IMR-90 (cell line): ENCODE data around the gene LCN2. TPM values are rescaled to one million over a fixed set of nuclear protein-coding genes. Genes with fewer than 3 reads are reported as not detected.

Experiments
- ATAC-seq: fragments of 200-7000 bp; cut with Tn5 transposase; 2 replicates; pipeline ENCODE4 v1.9.1; 2020; ENCODE audit warnings: low read depth, mild to moderate bottlenecking, moderate library complexity
- BruUV-seq: library from RNA; stranded (reverse); fragments of 400-500 nt; replicated peaks from 2 replicates; lab custom pipeline; 2021; lab: Mats Ljungman, UMichigan
- CTCF ChIA-PET: fragments of 300-600 bp; formaldehyde crosslinking; extraction: SDS; loops from one replicate; lab custom pipeline; 2021; ENCODE audit warnings: antibody characterized with exemption; lab: Yijun Ruan, JAX
- POLR2A ChIA-PET: fragments of 300-600 bp; sonication (Branson Sonifier 250); formaldehyde crosslinking; loops from one replicate; lab custom pipeline; 2022; ENCODE audit warnings: antibody characterized with exemption; ENCODE audit not compliant: unreplicated experiment; lab: Charles Lee
- DNase-seq: peaks from one replicate; pipeline ENCODE4 v3.0.0; 2013
- H2AFZ ChIP-seq: replicated peaks from 2 replicates; pipeline ENCODE3; 2013; ENCODE audit warnings: low read length, mild to moderate bottlenecking; ENCODE audit not compliant: poor library complexity
- H2AK5ac ChIP-seq: 2 replicates; pipeline ENCODE4 v1.6.1; 2013; ENCODE audit warnings: low read depth, low read length, inconsistent platforms
- H2AK9ac ChIP-seq: replicated peaks from 2 replicates; pipeline ENCODE3; 2013; ENCODE audit warnings: mild to moderate bottlenecking, low read depth, low read length, moderate library complexity; ENCODE audit not compliant: poor library complexity
- H2BK120ac ChIP-seq: 2 replicates; pipeline ENCODE4 v1.6.1; 2013; ENCODE audit warnings: low read depth, low read length, inconsistent platforms
- H2BK15ac ChIP-seq: 3 replicates; pipeline ENCODE4 v1.6.1; 2013; ENCODE audit warnings: low read depth, low read length, inconsistent platforms
- H2BK20ac ChIP-seq: 2 replicates; pipeline ENCODE4 v1.6.1; 2013; ENCODE audit warnings: low read depth, mild to moderate bottlenecking, inconsistent platforms, low read length, moderate library complexity
- H2BK5ac ChIP-seq: 2 replicates; pipeline ENCODE4 v1.6.1; 2013; ENCODE audit warnings: mild to moderate bottlenecking, low read depth, low read length, inconsistent platforms; ENCODE audit not compliant: poor library complexity, severe bottlenecking
- H3K14ac ChIP-seq: replicated peaks from 2 replicates; pipeline ENCODE4 v1.6.1; 2013; ENCODE audit warnings: low read depth, low read length, inconsistent platforms
- H3K18ac ChIP-seq: 2 replicates; pipeline ENCODE4 v1.6.1; 2013; ENCODE audit warnings: low read depth, low read length, control low read depth
- H3K23ac ChIP-seq: 2 replicates; pipeline ENCODE4 v1.6.1; 2013; ENCODE audit warnings: low read depth, low read length, inconsistent platforms
- H3K27ac ChIP-seq: 2 replicates; pipeline ENCODE4 v1.5.1; 2013; ENCODE audit warnings: mild to moderate bottlenecking, control low read depth, low read length; ENCODE audit not compliant: insufficient read depth
- H3K27me3 ChIP-seq: 2 replicates; pipeline ENCODE4 v1.6.1; 2013; ENCODE audit warnings: low read length; ENCODE audit not compliant: control insufficient read depth, insufficient read depth
- H3K36me3 ChIP-seq: 2 replicates; pipeline ENCODE4 v1.6.1; 2013; ENCODE audit warnings: low read length, mixed read lengths; ENCODE audit not compliant: control insufficient read depth, insufficient read depth
- H3K4ac ChIP-seq: 2 replicates; pipeline ENCODE4 v1.6.1; 2013; ENCODE audit warnings: low read depth, low read length, inconsistent platforms
- H3K4me1 ChIP-seq: 2 replicates; pipeline ENCODE4 v1.6.1; 2013; ENCODE audit warnings: low read length, mixed read lengths; ENCODE audit not compliant: control insufficient read depth, insufficient read depth
- H3K4me2 ChIP-seq: 2 replicates; pipeline ENCODE4 v1.6.1; 2013; ENCODE audit warnings: low read depth, mild to moderate bottlenecking, control low read depth, low read length, moderate library complexity
- H3K4me3 ChIP-seq: 2 replicates; pipeline ENCODE4 v1.5.1; 2013; ENCODE audit warnings: low read depth, mild to moderate bottlenecking, control low read depth, low read length, moderate library complexity; ENCODE audit not compliant: insufficient read depth
- H3K56ac ChIP-seq: 2 replicates; pipeline ENCODE4 v1.6.1; 2013; ENCODE audit warnings: low read length, inconsistent platforms; ENCODE audit not compliant: insufficient read depth; ENCODE audit errors: extremely low read depth
- H3K79me1 ChIP-seq, 2 experiments: 2 replicates each; pipeline ENCODE4 v1.6.1; 2013; ENCODE audit warnings: low read length in 2 of 2, inconsistent platforms in 1 of 2, low read depth in 1 of 2
- H3K9ac ChIP-seq: 2 replicates; pipeline ENCODE4 v1.6.1; 2013; ENCODE audit warnings: low read depth, low read length, control low read depth
- H3K9me1 ChIP-seq: 2 replicates; pipeline ENCODE4 v1.6.1; 2013; ENCODE audit warnings: low read length, inconsistent platforms; ENCODE audit not compliant: insufficient read depth
- H3K9me3 ChIP-seq: 2 replicates; pipeline ENCODE4 v1.6.1; 2013; ENCODE audit warnings: low read length; ENCODE audit not compliant: control insufficient read depth, insufficient read depth
- H4K20me1 ChIP-seq: 2 replicates; pipeline ENCODE4 v1.6.1; 2013; ENCODE audit warnings: low read length, inconsistent platforms; ENCODE audit not compliant: insufficient read depth
- H4K5ac ChIP-seq: 2 replicates; pipeline ENCODE4 v1.6.1; 2013; ENCODE audit warnings: mild to moderate bottlenecking, low read depth, low read length, control low read depth
- H4K8ac ChIP-seq, 2 experiments: 2 replicates each; pipeline ENCODE4 v1.6.1; 2013; ENCODE audit warnings: low read depth in 2 of 2, low read length in 2 of 2, control low read depth in 1 of 2, inconsistent platforms in 1 of 2
- H4K91ac ChIP-seq: 2 replicates; pipeline ENCODE4 v1.6.1; 2013; ENCODE audit warnings: low read depth, low read length, inconsistent platforms; ENCODE audit not compliant: insufficient read depth
- BHLHE40 ChIP-seq: fragments of 150-350 bp; IDR thresholded peaks from 2 replicates; pipeline ENCODE4 v1.6.1; 2016; ENCODE audit warnings: mild to moderate bottlenecking, low read depth, low read length
- CEBPB ChIP-seq: IDR thresholded peaks from 2 replicates; pipeline ENCODE4 v1.6.1; 2012; ENCODE audit warnings: low read depth, low read length, improper control_type of control experiment
- CHD1 ChIP-seq: IDR thresholded peaks from 2 replicates; pipeline ENCODE4 v1.6.1; 2012; ENCODE audit warnings: low read depth, low read length, improper control_type of control experiment
- CTCF ChIP-seq: conservative IDR thresholded peaks from 2 replicates; pipeline ENCODE4 v1.5.1; 2012; ENCODE audit warnings: mild to moderate bottlenecking, low read depth, low read length, improper control_type of control experiment
- ELK1 ChIP-seq: fragments of 150-350 bp; IDR thresholded peaks from 2 replicates; pipeline ENCODE4 v1.6.1; 2016; ENCODE audit warnings: low read depth, mild to moderate bottlenecking, low read length, moderate library complexity, borderline replicate concordance
- FOS ChIP-seq: fragments of 150-350 bp; IDR thresholded peaks from 2 replicates; pipeline ENCODE4 v1.6.1; 2016; ENCODE audit warnings: low read depth, low read length
- MAFK ChIP-seq: IDR thresholded peaks from 2 replicates; pipeline ENCODE4 v1.6.1; 2012; ENCODE audit warnings: low read depth, low read length, improper control_type of control experiment
- MXI1 ChIP-seq: IDR thresholded peaks from 2 replicates; pipeline ENCODE4 v1.6.1; 2012; ENCODE audit warnings: low read depth, mild to moderate bottlenecking, low read length, moderate library complexity, borderline replicate concordance
- NFE2L2 ChIP-seq: fragments of 150-350 bp; IDR thresholded peaks from 2 replicates; pipeline ENCODE4 v1.6.1; 2016; ENCODE audit warnings: low read depth, mild to moderate bottlenecking, low read length
- POLR2A ChIP-seq: IDR thresholded peaks from 2 replicates; pipeline ENCODE4 v1.6.1; 2012; ENCODE audit warnings: mild to moderate bottlenecking, low read depth, low read length
- RAD21 ChIP-seq: IDR thresholded peaks from 2 replicates; pipeline ENCODE4 v1.6.1; 2012; ENCODE audit warnings: low read length, improper control_type of control experiment
- RCOR1 ChIP-seq: IDR thresholded peaks from 2 replicates; pipeline ENCODE4 v1.6.1; 2012; ENCODE audit warnings: mild to moderate bottlenecking, low read length, improper control_type of control experiment; ENCODE audit not compliant: insufficient replicate concordance
- RFX5 ChIP-seq: IDR thresholded peaks from 2 replicates; pipeline ENCODE4 v1.8.0; 2012; ENCODE audit warnings: low read depth, mild to moderate bottlenecking, low read length, moderate library complexity
- SMC3 ChIP-seq: fragments of 150-350 bp; IDR thresholded peaks from 2 replicates; pipeline ENCODE4 v1.6.1; 2016; ENCODE audit warnings: low read depth, mild to moderate bottlenecking, antibody characterized with exemption, low read length, moderate library complexity
- USF2 ChIP-seq: fragments of 150-350 bp; IDR thresholded peaks from 2 replicates; pipeline ENCODE4 v1.6.1; 2017; ENCODE audit warnings: mild to moderate bottlenecking, antibody characterized with exemption, low read length, low read depth
- WGBS, 2 experiments: methylation state at CpG; one replicate each; pipeline versions ENCODE4 v1.1.5 to v1.1.7; 2013; ENCODE audit warnings: missing lambda C conversion rate in 2 of 2; ENCODE audit not compliant: insufficient read length in 1 of 2; ENCODE audit errors: extremely low coverage in 2 of 2; 5-methylcytosine and 5-hydroxymethylcytosine counted together
- dilution Hi-C: fragments of 300-500 bp; cut with HindIII; formaldehyde crosslinking; loops from one replicate; pipeline ENCODE4 v1.14.3; 2018; ENCODE audit warnings: low sequenced_read_pairs; ENCODE audit not compliant: unreplicated experiment
- in situ Hi-C: fragments of 300-500 bp; cut with MboI; formaldehyde crosslinking; loops from 3 replicates; pipeline ENCODE4 v1.14.3; 2019; ENCODE audit warnings: low sequenced_read_pairs, inconsistent platforms, mixed read lengths
- intact Hi-C: fragments of 100-400 bp; cut with micrococcal nuclease; formaldehyde crosslinking; loops from 2 replicates; pipeline ENCODE4 v1.10.0; 2022
- polyA plus RNA-seq, 3 experiments: library from polyadenylated mRNA; depleted of rRNA; stranded (reverse); fragments of >200 nt; gene quantifications; 2 replicates each; pipeline ENCODE4 v1.2.3, GENCODE V29; 2012; ENCODE audit warnings: low replicate concordance in 1 of 3
- total RNA-seq: library from RNA; depleted of rRNA; stranded (reverse); fragments of >200 nt; gene quantifications from 2 replicates; pipeline ENCODE4 v1.2.3, GENCODE V29; 2012

LCN2 gene
- total and polyA plus RNA-seq, 2 of the 4 experiments (the other 2 are of a cell fraction), result not detected

- H3K36me3 ChIP-seq, result peaks cover 65% of the 10 kb centered on the region
- no peak overlapping the region for H3K27ac ChIP-seq
- no peak overlapping the region for H3K4me3 ChIP-seq
- no peak overlapping the region for H3K4me2 ChIP-seq
- in situ Hi-C loops, result no loop called here
- WGBS, 2 experiments, result no CpG with 5 or more reads among the region's 18 CpGs
- ATAC-seq (no peak), DNase-seq (no peak)
- BruUV-seq, result no TSS peak
- H2AFZ ChIP-seq, result no peak overlapping the region
- intact Hi-C loops, result no loop called here
- no peak overlapping the region for H2BK5ac ChIP-seq
- no peak overlapping the region for H3K56ac ChIP-seq
- peaks cover 3% of the 10 kb centered on the region; the same call in 1 of the 2 replicates for H3K4me1 ChIP-seq
- no peak overlapping the region for H3K4ac ChIP-seq
- H3K14ac ChIP-seq, result no peak overlapping the region
- peaks cover 11% of the 10 kb centered on the region for H3K9me1 ChIP-seq
- no peak overlapping the region for H2AK5ac ChIP-seq
- TF ChIP-seq MAFK, result no peak
- TF ChIP-seq RAD21, result no peak
- no peak for TF ChIP-seq MXI1
- no peak for TF ChIP-seq RCOR1
- TF ChIP-seq RFX5, result no peak
- no peak for TF ChIP-seq CEBPB
- TF ChIP-seq SMC3, result no peak
- TF ChIP-seq BHLHE40, result no peak
- no peak for TF ChIP-seq USF2
- no peak for TF ChIP-seq NFE2L2
- TF ChIP-seq ELK1, result no peak
- no peak for TF ChIP-seq CHD1
- TF ChIP-seq FOS, result no peak
- TF ChIP-seq CTCF, result no peak
- no peak for TF ChIP-seq POLR2A
- H4K8ac ChIP-seq, result no peak overlapping the region
- no peak overlapping the region for H2BK15ac ChIP-seq
- no peaks in the 10 kb centered on the region for H3K27me3 ChIP-seq
- dilution Hi-C loops, result no loop called here
- H4K91ac ChIP-seq, result no peak overlapping the region
- no peak overlapping the region for H2BK120ac ChIP-seq
- CTCF ChIA-PET, result no interaction called here
- H3K23ac ChIP-seq, result no peak overlapping the region
- H4K20me1 ChIP-seq, result peaks cover 9% of the 10 kb centered on the region
- H4K5ac ChIP-seq, result no peak overlapping the region
- no peak overlapping the region for H2AK9ac ChIP-seq
- peaks cover 10 to 62% of the 10 kb centered on the region in 2 experiments for H3K79me1 ChIP-seq
- no peaks in the 10 kb centered on the region for H3K9me3 ChIP-seq
- H3K18ac ChIP-seq, result no peak overlapping the region
- POLR2A ChIA-PET, result no interaction called here
- H3K9ac ChIP-seq, result no peak overlapping the region
- no peak overlapping the region for H2BK20ac ChIP-seq
These were observed 16.9 kb downstream of the LCN2 start for GRCh38 chr9:128166169-128166568.
